Calu3 (cell line): ENCODE measurements around the gene C2orf68. TPM values are rescaled to one million over a fixed set of nuclear protein-coding genes. Genes with fewer than 3 reads are reported as not detected.
"Not testable (repeated sequence)": the region's sequence is repeated elsewhere in the genome, so short reads cannot be mapped to it uniquely, and the experiment has no call there.

Source experiments
- BruUV-seq: library from RNA; stranded (reverse); fragments of 400-500 nt; replicated peaks from 2 replicates; lab custom pipeline; 2021; lab: Mats Ljungman, UMichigan
- CTCF ChIA-PET: fragments of 300-600 bp; sonication (Branson Sonifier 250); formaldehyde crosslinking; loops from one replicate; lab custom pipeline; 2022; ENCODE audit warnings: antibody characterized with exemption; lab: Charles Lee
- DNase-seq: peaks from one replicate; pipeline ENCODE4 v3.0.0; 2022
- H3K27ac Mint-ChIP-seq: one replicate; pipeline ENCODE4 v1.8.0; 2022; ENCODE audit warnings: mixed read lengths; ENCODE audit not compliant: unreplicated experiment
- H3K27me3 Mint-ChIP-seq: one replicate; pipeline ENCODE4 v1.8.0; 2022; ENCODE audit warnings: mixed read lengths; ENCODE audit not compliant: unreplicated experiment
- H3K36me3 Mint-ChIP-seq: one replicate; pipeline ENCODE4 v1.8.0; 2022; ENCODE audit warnings: mild to moderate bottlenecking, moderate library complexity, mixed read lengths; ENCODE audit not compliant: insufficient read depth, unreplicated experiment
- H3K4me1 Mint-ChIP-seq: one replicate; pipeline ENCODE4 v1.8.0; 2022; ENCODE audit warnings: mild to moderate bottlenecking, low read depth, mixed read lengths; ENCODE audit not compliant: unreplicated experiment
- H3K4me3 Mint-ChIP-seq: one replicate; pipeline ENCODE4 v1.8.0; 2022; ENCODE audit warnings: mild to moderate bottlenecking, low read depth, moderate library complexity, mixed read lengths; ENCODE audit not compliant: unreplicated experiment
- H3K9me3 Mint-ChIP-seq: one replicate; pipeline ENCODE4 v1.8.0; 2022; ENCODE audit warnings: low read depth, mixed read lengths; ENCODE audit not compliant: unreplicated experiment
- intact Hi-C: fragments of 100-400 bp; cut with micrococcal nuclease; formaldehyde crosslinking; loops from one replicate; pipeline ENCODE4 v1.10.0; 2022; ENCODE audit not compliant: unreplicated experiment
- total RNA-seq: library from RNA; stranded (reverse); gene quantifications from 2 replicates; pipeline ENCODE4 v1.2.3, GENCODE V29; 2022
- TF ChIP-seq, protein P1 (sequence below): fragments of 200-600 bp; IDR thresholded peaks from one replicate; pipeline ENCODE4 v1.8.0; 2022; ENCODE audit warnings: antibody characterized with exemption; ENCODE audit not compliant: unreplicated experiment

Gene C2orf68
- total RNA-seq, 1 experiment from 2014 or later, result 39.2 TPM

DNA sequence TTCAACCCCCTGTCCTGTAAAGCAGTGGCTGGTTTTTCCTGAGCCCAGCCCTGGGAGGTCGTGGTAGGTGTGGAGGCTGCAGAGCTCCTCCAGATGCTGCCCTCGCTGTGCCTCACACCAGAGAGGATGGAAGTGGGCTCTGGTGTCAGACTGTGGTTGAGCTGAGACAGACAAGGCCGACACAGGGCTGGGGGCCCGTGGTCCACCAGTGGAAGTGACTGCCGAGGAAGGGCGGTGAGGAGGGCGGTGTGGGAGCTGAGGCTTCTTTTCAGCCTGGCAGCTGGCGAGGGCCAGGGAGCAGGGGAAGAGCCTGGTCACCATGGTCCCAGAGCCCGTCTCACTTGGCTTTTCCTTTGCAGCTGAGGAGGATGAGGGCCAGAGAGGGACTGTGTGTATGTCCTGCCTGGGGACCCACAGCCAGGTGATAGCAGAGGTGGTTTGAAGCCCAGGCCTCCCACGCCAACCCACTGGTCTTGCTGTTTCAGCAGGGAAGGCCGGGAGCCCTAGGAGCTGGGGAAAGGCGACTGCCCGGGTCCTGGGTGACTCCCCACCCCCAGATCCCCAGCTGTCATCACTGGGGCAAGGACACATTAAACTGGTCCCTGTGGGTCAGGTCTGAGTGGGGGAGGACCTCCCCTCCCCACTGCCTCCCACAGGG, 47.6 kb upstream of the C2orf68 start:
- DNase-seq, result no peak
- BruUV-seq, result no TSS peak
- Mint-ChIP-seq H3K27ac (no peak overlapping the region), H3K27me3 (no peaks in the 10 kb centered on the region), H3K4me1 (peaks cover 11% of the 10 kb centered on the region), H3K4me3 (no peak overlapping the region), H3K36me3 (peaks cover 16% of the 10 kb centered on the region), H3K9me3 (no peaks in the 10 kb centered on the region)
- TF ChIP-seq, protein P1, sequence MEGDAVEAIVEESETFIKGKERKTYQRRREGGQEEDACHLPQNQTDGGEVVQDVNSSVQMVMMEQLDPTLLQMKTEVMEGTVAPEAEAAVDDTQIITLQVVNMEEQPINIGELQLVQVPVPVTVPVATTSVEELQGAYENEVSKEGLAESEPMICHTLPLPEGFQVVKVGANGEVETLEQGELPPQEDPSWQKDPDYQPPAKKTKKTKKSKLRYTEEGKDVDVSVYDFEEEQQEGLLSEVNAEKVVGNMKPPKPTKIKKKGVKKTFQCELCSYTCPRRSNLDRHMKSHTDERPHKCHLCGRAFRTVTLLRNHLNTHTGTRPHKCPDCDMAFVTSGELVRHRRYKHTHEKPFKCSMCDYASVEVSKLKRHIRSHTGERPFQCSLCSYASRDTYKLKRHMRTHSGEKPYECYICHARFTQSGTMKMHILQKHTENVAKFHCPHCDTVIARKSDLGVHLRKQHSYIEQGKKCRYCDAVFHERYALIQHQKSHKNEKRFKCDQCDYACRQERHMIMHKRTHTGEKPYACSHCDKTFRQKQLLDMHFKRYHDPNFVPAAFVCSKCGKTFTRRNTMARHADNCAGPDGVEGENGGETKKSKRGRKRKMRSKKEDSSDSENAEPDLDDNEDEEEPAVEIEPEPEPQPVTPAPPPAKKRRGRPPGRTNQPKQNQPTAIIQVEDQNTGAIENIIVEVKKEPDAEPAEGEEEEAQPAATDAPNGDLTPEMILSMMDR, result no peak
- CTCF ChIA-PET, result no interaction called here
- intact Hi-C loops, result no loop called here

DNA sequence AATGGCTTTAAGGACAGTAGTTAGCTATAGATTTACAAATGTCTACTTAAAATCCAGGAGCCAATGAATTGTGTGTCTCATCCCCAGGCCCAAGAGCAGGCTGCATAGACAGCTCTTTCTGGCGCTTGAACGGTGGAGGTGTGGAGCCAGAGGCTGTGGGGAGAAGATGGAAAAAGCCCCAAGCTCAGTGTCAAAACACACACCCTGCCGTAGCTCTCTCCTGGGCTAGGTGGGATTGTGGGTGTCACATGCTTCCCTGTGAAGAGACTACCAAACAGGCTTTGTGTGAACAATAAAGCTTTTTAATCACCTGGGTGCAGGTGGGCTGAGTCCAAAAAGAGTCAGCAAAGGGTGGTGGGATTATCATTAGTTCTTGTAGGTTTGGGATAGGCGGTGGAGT, 45.5 kb upstream of the C2orf68 start:
- BruUV-seq, H3K9me3 Mint-ChIP-seq, CTCF ChIA-PET, DNase-seq, H3K4me3 Mint-ChIP-seq, H3K27me3 Mint-ChIP-seq, intact Hi-C loops, H3K27ac Mint-ChIP-seq: not testable (repeated sequence)
- Mint-ChIP-seq H3K4me1 (peaks cover 11% of the 10 kb centered on the region), H3K36me3 (peaks cover 32% of the 10 kb centered on the region)

DNA sequence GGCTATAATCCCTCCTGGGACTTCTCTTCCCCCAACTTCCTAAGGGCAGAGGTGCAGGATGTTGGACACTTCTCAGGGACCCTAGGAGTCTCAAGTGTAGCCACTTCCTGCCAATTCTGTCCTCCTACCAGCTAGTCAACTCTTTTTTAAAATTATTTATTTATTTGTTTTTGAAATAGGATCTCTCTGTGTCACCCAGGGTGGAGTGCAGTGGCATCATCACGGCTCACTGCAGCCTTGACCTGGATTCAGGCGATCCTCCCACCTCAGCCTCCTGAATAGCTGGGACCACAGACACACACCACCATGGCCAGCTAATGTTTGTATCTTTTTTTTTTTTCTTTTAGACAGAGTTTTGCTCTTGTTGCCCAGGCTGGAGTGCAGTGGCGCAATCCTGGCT, 44.6 kb upstream of the C2orf68 start:
- no TSS peak for BruUV-seq
- H3K27me3 Mint-ChIP-seq, result no peaks in the 10 kb centered on the region
- H3K9me3 Mint-ChIP-seq, result no peaks in the 10 kb centered on the region
- H3K27ac Mint-ChIP-seq, result no peak overlapping the region
- H3K4me3 Mint-ChIP-seq, result no peak overlapping the region
- intact Hi-C loops, result no loop called here
- H3K4me1 Mint-ChIP-seq, result peaks cover 11% of the 10 kb centered on the region
- peaks cover 38% of the 10 kb centered on the region for H3K36me3 Mint-ChIP-seq
- TF ChIP-seq, protein P1, result no peak
- CTCF ChIA-PET, result no interaction called here
- no peak for DNase-seq

DNA sequence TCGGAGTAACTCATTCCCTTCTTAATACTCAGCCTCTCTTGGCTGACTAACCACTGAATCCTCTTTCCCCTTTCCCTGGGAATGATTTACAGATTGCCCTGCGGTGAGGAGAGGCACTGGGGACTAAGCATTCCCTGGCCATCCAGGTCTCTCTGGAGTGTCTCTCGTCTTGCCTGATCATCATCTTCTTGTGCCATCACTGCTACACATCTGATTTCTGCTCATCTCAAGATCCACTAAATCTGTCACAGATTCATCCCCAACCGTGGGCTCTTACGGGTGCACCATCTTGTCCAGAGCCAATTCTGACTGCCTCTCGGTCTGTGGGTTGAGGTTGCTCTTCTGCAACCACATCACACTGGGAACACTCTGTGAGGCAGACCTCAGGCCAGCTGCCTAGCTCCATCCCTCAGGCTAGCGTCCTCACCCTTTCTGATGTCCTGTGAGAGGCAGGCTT, 44.1 kb upstream of the C2orf68 start:
- H3K9me3 Mint-ChIP-seq, result no peaks in the 10 kb centered on the region
- H3K4me1 Mint-ChIP-seq, result peaks cover 11% of the 10 kb centered on the region
- H3K36me3 Mint-ChIP-seq, result peaks cover 39% of the 10 kb centered on the region
- CTCF ChIA-PET, result no interaction called here
- no peak overlapping the region for H3K4me3 Mint-ChIP-seq
- H3K27me3 Mint-ChIP-seq, result no peaks in the 10 kb centered on the region
- no TSS peak for BruUV-seq
- H3K27ac Mint-ChIP-seq, result no peak overlapping the region
- intact Hi-C loops, result no loop called here
- TF ChIP-seq, protein P1, result no peak
- DNase-seq, result no peak

DNA sequence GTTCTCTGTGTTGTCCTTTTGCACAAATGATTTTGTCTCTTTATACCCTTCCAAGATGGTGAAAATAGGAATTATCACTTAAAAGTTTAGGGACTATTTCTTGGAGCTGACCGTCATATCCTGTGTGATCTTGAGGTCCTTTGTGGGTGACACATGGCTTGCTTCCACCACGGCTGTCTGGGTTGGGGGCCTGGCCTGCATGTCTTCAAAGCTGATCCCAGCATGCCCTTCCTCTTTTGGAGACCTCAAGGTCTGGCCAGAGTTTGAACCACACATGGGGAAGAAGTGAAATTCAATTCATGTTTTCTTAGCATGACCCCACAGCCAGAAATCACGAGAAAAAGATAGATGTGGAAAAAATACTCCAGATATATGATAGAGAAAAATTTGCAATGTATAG, 42.1 kb upstream of the C2orf68 start:
- intact Hi-C loops, result loop anchor here (1.0 kb wide), 1 partner anchor 14 kb away; the partner anchor contains the start of gene SFTPB
- Mint-ChIP-seq H3K27ac (no peak overlapping the region), H3K36me3 (peaks cover 48% of the 10 kb centered on the region), H3K4me3 (no peak overlapping the region), H3K27me3 (no peaks in the 10 kb centered on the region), H3K4me1 (peaks cover 11% of the 10 kb centered on the region), H3K9me3 (no peaks in the 10 kb centered on the region)
- CTCF ChIA-PET, result no interaction called here
- no TSS peak for BruUV-seq
- TF ChIP-seq, protein P1, result no peak
- DNase-seq, result no peak
